Stomach (tissue), 9 donors: ENCODE data around the gene STOML2. TPM values are rescaled to one million over a fixed set of nuclear protein-coding genes. Genes with fewer than 3 reads are reported as not detected.

Experiments used
- DNase-seq, 2 donors: peaks; one replicate each; pipeline versions ENCODE4 v3.0.0 to v3.0.0-alpha.2; 2013 to 2019
- H3K27ac ChIP-seq, 5 donors: fragments of 200-600 bp in 4 of 5; sonication (generic) in 4 of 5; one replicate each; pipeline ENCODE4 v1.5.1; 2013 to 2019; ENCODE audit warnings: mild to moderate bottlenecking in 1 of 5, moderate library complexity in 1 of 5
- H3K27me3 ChIP-seq, 3 donors: fragments of 200-600 bp; sonication (generic); one replicate each; pipeline ENCODE4 v1.5.1; 2017 to 2019; ENCODE audit warnings: mixed run types in 1 of 3
- H3K36me3 ChIP-seq, 4 donors: fragments of 200-600 bp; sonication (generic); 1 replicate in 3 of 4; 2 replicates in 1 of 4; pipeline ENCODE4 v1.5.1; 2016 to 2019
- H3K4me1 ChIP-seq, 4 donors: fragments of 200-600 bp; sonication (generic); one replicate each; pipeline ENCODE4 v1.5.1; 2016 to 2019
- H3K4me3 ChIP-seq, 4 donors: fragments of 200-600 bp; sonication (generic) in 3 of 4; one replicate each; pipeline ENCODE4 v1.5.1; 2016 to 2019; ENCODE audit warnings: mild to moderate bottlenecking in 1 of 4
- H3K9me3 ChIP-seq, 4 donors: fragments of 200-600 bp; sonication (generic); one replicate each; pipeline ENCODE4 v1.5.1; 2016 to 2019
- CTCF ChIP-seq, 7 experiments: fragments of 450-650 bp in 4 of 7; fragments of 200-600 bp in 3 of 7; sonication (generic) in 3 of 7; IDR thresholded peaks; one replicate each; pipeline ENCODE4 v1.5.1; 2016 to 2019; ENCODE audit warnings: antibody characterized with exemption in 7 of 7, control low read depth in 2 of 7, mild to moderate bottlenecking in 1 of 7
- EP300 ChIP-seq: sonication (generic); formaldehyde crosslinking; IDR thresholded peaks from one replicate; pipeline ENCODE4 v1.6.1; 2017; ENCODE audit warnings: antibody characterized with exemption
- POLR2A ChIP-seq, 4 donors: fragments of 450-650 bp; IDR thresholded peaks; one replicate each; pipeline ENCODE4 v1.6.1; 2016; ENCODE audit warnings: antibody characterized with exemption in 4 of 4, control low read depth in 2 of 4, mild to moderate bottlenecking in 1 of 4, moderate library complexity in 1 of 4
- POLR2AphosphoS5 ChIP-seq, 3 donors: sonication (generic); formaldehyde crosslinking; IDR thresholded peaks; one replicate each; pipeline ENCODE4 v1.6.1; 2016; ENCODE audit warnings: antibody characterized with exemption in 3 of 3
- WGBS, 5 donors: extraction: QIAGEN DNeasy Blood & Tissue Kit in 3 of 5; methylation state at CpG; one replicate each; pipeline versions ENCODE4 v1.1.5 to v1.1.7; 2013 to 2018; 5-methylcytosine and 5-hydroxymethylcytosine counted together
- intact Hi-C: fragments of 100-400 bp; cut with DNase I; formaldehyde crosslinking; loops from one replicate; pipeline ENCODE4 v1.15.1; 2023; ENCODE audit warnings: low total_unique reads
- polyA plus RNA-seq, 3 donors: library from polyadenylated mRNA; stranded (reverse); fragments of 200-250 nt; gene quantifications; one replicate each; pipeline ENCODE4 v1.2.3, GENCODE V29; 2013
- total RNA-seq, 5 donors: library from RNA; depleted of rRNA; stranded (reverse); fragments of >200 nt; gene quantifications; one replicate each; pipeline versions ENCODE4 v1.1.0 to v1.2.3, GENCODE V29; 2014 to 2016
- donor health status: healthy with polysubstance abuse.
- donor health status: Bipolar disorder and iron deficiency.
- donor health status: healthy.

Gene STOML2
- total and polyA plus RNA-seq, 8 donors, result 19.3 to 126 (median 68.6) TPM

DNA sequence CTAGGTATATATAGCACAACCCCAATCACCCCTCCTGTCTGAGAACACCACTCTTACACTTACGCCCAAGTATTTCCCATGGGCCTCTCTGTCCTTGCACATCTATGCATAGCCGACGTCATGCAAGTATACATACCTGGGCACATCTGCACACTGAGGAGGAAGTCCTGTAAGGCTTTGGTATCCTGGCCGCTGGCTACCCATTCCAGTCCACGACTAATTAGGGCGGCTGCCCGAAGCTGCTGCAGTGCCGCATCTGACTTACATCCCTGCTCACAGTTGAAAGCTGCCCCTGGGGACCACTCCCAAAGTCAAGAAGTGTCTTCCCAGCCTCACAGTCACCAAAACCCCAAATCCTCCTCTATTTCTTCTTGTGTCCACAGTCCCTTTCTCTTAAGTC lies 28.1 kb downstream of the STOML2 start:
- Histone ChIP-seq H3K36me3 (peaks cover 0 to 32% (median 22%) of the 10 kb centered on the region in 4 donors), H3K27ac (no peak overlapping the region), H3K4me3 (no peak overlapping the region), H3K4me1 (peaks cover 25 to 45% (median 40%) of the 10 kb centered on the region in 4 donors), H3K27me3 (no peaks in the 10 kb centered on the region), H3K9me3 (no peaks in the 10 kb centered on the region)
- intact Hi-C loops, result no loop called here
- no peak for TF ChIP-seq CTCF (IDR thresholded peaks at IDR 0.05)
- TF ChIP-seq POLR2A (IDR thresholded peaks at IDR 0.05), result no peak
- TF ChIP-seq POLR2AphosphoS5 (IDR thresholded peaks at IDR 0.05), result no peak
- no peak for TF ChIP-seq EP300
- 93 to 98% (median 95%) methylated on average over 8 of the region's 8 CpGs for WGBS, 5 donors
- no peak for DNase-seq

DNA sequence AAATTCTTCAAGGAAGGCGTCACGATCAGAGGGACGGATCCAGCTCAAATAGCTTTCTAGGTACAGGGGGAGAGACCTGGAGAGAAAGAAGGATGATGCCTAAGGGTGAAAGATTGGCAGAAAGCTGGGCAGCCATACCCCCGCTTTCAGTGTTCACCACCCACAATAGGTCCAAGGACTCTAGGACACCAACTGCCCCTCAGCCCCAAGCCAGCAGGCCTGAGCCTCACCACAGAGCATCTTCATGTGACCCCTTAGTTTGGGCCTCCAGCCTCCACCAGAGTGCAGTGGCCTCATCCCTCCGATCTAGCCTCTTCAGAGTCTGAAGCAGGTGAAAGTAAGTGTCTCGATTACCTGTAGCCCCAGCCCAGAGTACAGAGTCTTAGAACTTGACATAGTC lies 28.8 kb downstream of the STOML2 start:
- Histone ChIP-seq H3K27ac (no peak overlapping the region), H3K36me3 (peaks cover 0 to 32% (median 22%) of the 10 kb centered on the region in 4 donors), H3K4me3 (no peak overlapping the region), H3K27me3 (no peaks in the 10 kb centered on the region), H3K4me1 (peaks cover 29 to 46% (median 43%) of the 10 kb centered on the region in 4 donors), H3K9me3 (no peaks in the 10 kb centered on the region)
- TF ChIP-seq EP300, result no peak
- no peak for TF ChIP-seq POLR2AphosphoS5 (IDR thresholded peaks at IDR 0.05)
- TF ChIP-seq POLR2A (IDR thresholded peaks at IDR 0.05), result no peak
- TF ChIP-seq CTCF (IDR thresholded peaks at IDR 0.05), result no peak
- no peak for DNase-seq
- intact Hi-C loops, result no loop called here
- WGBS, 5 donors, result 94 to 99% (median 99%) methylated on average over 6 of the region's 6 CpGs

DNA sequence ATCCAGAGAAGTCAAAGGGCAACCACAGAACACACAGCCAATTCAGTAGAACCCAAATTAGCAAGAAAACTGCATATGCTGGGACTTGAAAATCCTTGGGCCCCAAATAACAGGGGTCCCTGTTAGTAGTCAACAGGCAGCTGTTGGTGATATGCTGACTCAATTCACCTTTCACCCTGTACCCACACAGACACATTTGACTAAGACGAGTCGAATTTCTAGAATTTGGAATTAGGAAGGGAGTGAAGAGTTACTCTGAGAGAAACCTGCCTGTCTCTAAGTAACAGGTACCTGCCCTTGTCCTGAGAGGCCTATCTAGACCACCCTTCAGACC lies 29.7 kb downstream of the STOML2 start:
- intact Hi-C loops, result no loop called here
- WGBS, 5 donors, result 81 to 100% (median 91%) methylated on average over 2 of the region's 2 CpGs
- no peak for TF ChIP-seq CTCF (IDR thresholded peaks at IDR 0.05)
- TF ChIP-seq EP300, result no peak
- no peak for TF ChIP-seq POLR2A (IDR thresholded peaks at IDR 0.05)
- no peak for TF ChIP-seq POLR2AphosphoS5 (IDR thresholded peaks at IDR 0.05)

GRCh38 chr9:35072461-35073278 lies 30.3 kb downstream of the STOML2 start, which contains the start of gene VCP:
TSS of gene VCP (minus strand) at chr9:35072625. CDS start at chr9:35072353, 272 bp downstream.
- intact Hi-C loops, result no loop called here
- peak; percentile 98 to 100 for DNase-seq
- TF ChIP-seq CTCF (IDR thresholded peaks at IDR 0.05) (no peak), EP300 (no peak), POLR2A (IDR thresholded peaks at IDR 0.05) (peak in 2 of 4 donors; percentile 79 to 81), POLR2AphosphoS5 (IDR thresholded peaks at IDR 0.05) (peak; percentile 80 to 97 (median 96))
- WGBS, 5 donors, result 5 to 6% (median 5%) methylated on average over 33 to 54 of the region's 54 CpGs
- H3K9me3 ChIP-seq, result no peaks in the 10 kb centered on the region
- H3K36me3 ChIP-seq, result peaks cover 4 to 40% (median 30%) of the 10 kb centered on the region in 4 donors
- H3K27me3 ChIP-seq, result no peaks in the 10 kb centered on the region
- H3K27ac ChIP-seq, result peak within 1 kb of the TSS; percentile 98 to 100 (median 100)
- H3K4me1 ChIP-seq, result peaks cover 26 to 45% (median 43%) of the 10 kb centered on the region in 4 donors
- H3K4me3 ChIP-seq, result peak within 1 kb of the TSS; percentile 73 to 100 (median 94)

More for the DNA sequence above, 29.7 kb downstream of the STOML2 start:
- peak overlapping the region in 4 of 5 donors; percentile 99 to 100 (median 100) for H3K27ac ChIP-seq
- peaks cover 0 to 34% (median 24%) of the 10 kb centered on the region in 4 donors for H3K36me3 ChIP-seq
- peaks cover 29 to 46% (median 43%) of the 10 kb centered on the region in 4 donors for H3K4me1 ChIP-seq
- DNase-seq, result no peak
- H3K4me3 ChIP-seq, result peak overlapping the region in 2 of 4 donors; percentile 73 to 88
- H3K9me3 ChIP-seq, result no peaks in the 10 kb centered on the region
- no peaks in the 10 kb centered on the region for H3K27me3 ChIP-seq
